ENCODE data around the gene ISYNA1.

Gene ISYNA1

GRCh38 chr19:18477042-18477779 lies 39.3 kb upstream of the ISYNA1 start:
- no peak overlapping the region for H3K27ac ChIP-seq (ENCODE audit: low read depth in 2 of 2, low read length in 2 of 2)
- H3K36me3 ChIP-seq (ENCODE audit: control insufficient read depth in 2 of 2, insufficient read depth in 2 of 2, low read length in 2 of 2), result peaks cover 4 to 5% of the 10 kb centered on the region in 2 donors
- no peaks in the 10 kb centered on the region for H3K9me3 ChIP-seq (ENCODE audit: control insufficient read depth in 2 of 2, low read length in 2 of 2)
- no peak overlapping the region for H3K9ac ChIP-seq (ENCODE audit: low read depth in 1 of 2, low read length in 2 of 2)
- H3K4me1 ChIP-seq (ENCODE audit: control insufficient read depth in 2 of 2, insufficient read depth in 2 of 2, low read length in 2 of 2), result peaks cover 47 to 50% of the 10 kb centered on the region in 2 donors
- no peak overlapping the region for H3K4me3 ChIP-seq (ENCODE audit: low read length in 2 of 2)
- H3K27me3 ChIP-seq (ENCODE audit: control insufficient read depth in 2 of 2, insufficient read depth in 2 of 2, low read length in 2 of 2), result no peaks in the 10 kb centered on the region

GRCh38 chr19:18476507-18477041 lies 38.6 kb upstream of the ISYNA1 start:
- Histone ChIP-seq H3K27me3 (ENCODE audit: control insufficient read depth in 2 of 2, insufficient read depth in 2 of 2, low read length in 2 of 2) (no peaks in the 10 kb centered on the region), H3K36me3 (ENCODE audit: control insufficient read depth in 2 of 2, insufficient read depth in 2 of 2, low read length in 2 of 2) (peaks cover 4 to 6% of the 10 kb centered on the region in 2 donors), H3K9ac (ENCODE audit: low read depth in 1 of 2, low read length in 2 of 2) (no peak overlapping the region), H3K27ac (ENCODE audit: low read depth in 2 of 2, low read length in 2 of 2) (no peak overlapping the region), H3K4me3 (ENCODE audit: low read length in 2 of 2) (no peak overlapping the region), H3K9me3 (ENCODE audit: control insufficient read depth in 2 of 2, low read length in 2 of 2) (no peaks in the 10 kb centered on the region), H3K4me1 (ENCODE audit: control insufficient read depth in 2 of 2, insufficient read depth in 2 of 2, low read length in 2 of 2) (peaks cover 47 to 50% of the 10 kb centered on the region in 2 donors)

- no peak overlapping the region for H3K9ac ChIP-seq (ENCODE audit: low read depth in 1 of 2, low read length in 2 of 2)
- H3K27ac ChIP-seq (ENCODE audit: low read depth in 2 of 2, low read length in 2 of 2), result peak overlapping the region in 1 of 2 donors; percentile 9
- peaks cover 47 to 50% of the 10 kb centered on the region in 2 donors for H3K4me1 ChIP-seq (ENCODE audit: control insufficient read depth in 2 of 2, insufficient read depth in 2 of 2, low read length in 2 of 2)
- no peaks in the 10 kb centered on the region for H3K27me3 ChIP-seq (ENCODE audit: control insufficient read depth in 2 of 2, insufficient read depth in 2 of 2, low read length in 2 of 2)
- peaks cover 7 to 8% of the 10 kb centered on the region in 2 donors for H3K36me3 ChIP-seq (ENCODE audit: control insufficient read depth in 2 of 2, insufficient read depth in 2 of 2, low read length in 2 of 2)
- H3K9me3 ChIP-seq (ENCODE audit: control insufficient read depth in 2 of 2, low read length in 2 of 2), result no peaks in the 10 kb centered on the region
- no peak overlapping the region for H3K4me3 ChIP-seq (ENCODE audit: low read length in 2 of 2)
Observed at GRCh38 chr19:18475762-18476331, 37.9 kb upstream of the ISYNA1 start.

- Histone ChIP-seq H3K9me3 (ENCODE audit: control insufficient read depth in 2 of 2, low read length in 2 of 2) (no peaks in the 10 kb centered on the region), H3K9ac (ENCODE audit: low read depth in 1 of 2, low read length in 2 of 2) (no peak overlapping the region), H3K4me1 (ENCODE audit: control insufficient read depth in 2 of 2, insufficient read depth in 2 of 2, low read length in 2 of 2) (peaks cover 40 to 45% of the 10 kb centered on the region in 2 donors), H3K4me3 (ENCODE audit: low read length in 2 of 2) (no peak overlapping the region), H3K27me3 (ENCODE audit: control insufficient read depth in 2 of 2, insufficient read depth in 2 of 2, low read length in 2 of 2) (no peaks in the 10 kb centered on the region), H3K36me3 (ENCODE audit: control insufficient read depth in 2 of 2, insufficient read depth in 2 of 2, low read length in 2 of 2) (peaks cover 10 to 13% of the 10 kb centered on the region in 2 donors), H3K27ac (ENCODE audit: low read depth in 2 of 2, low read length in 2 of 2) (peak overlapping the region in 1 of 2 donors; percentile 43)
Observed at GRCh38 chr19:18475004-18475453, 37.1 kb upstream of the ISYNA1 start.

- H3K27me3 ChIP-seq (ENCODE audit: control insufficient read depth in 2 of 2, insufficient read depth in 2 of 2, low read length in 2 of 2), result no peaks in the 10 kb centered on the region
- H3K36me3 ChIP-seq (ENCODE audit: control insufficient read depth in 2 of 2, insufficient read depth in 2 of 2, low read length in 2 of 2), result peaks cover 10 to 13% of the 10 kb centered on the region in 2 donors
- peaks cover 37 to 41% of the 10 kb centered on the region in 2 donors for H3K4me1 ChIP-seq (ENCODE audit: control insufficient read depth in 2 of 2, insufficient read depth in 2 of 2, low read length in 2 of 2)
- H3K27ac ChIP-seq (ENCODE audit: low read depth in 2 of 2, low read length in 2 of 2), result peak overlapping the region in 1 of 2 donors; percentile 43
- H3K9me3 ChIP-seq (ENCODE audit: control insufficient read depth in 2 of 2, low read length in 2 of 2), result no peaks in the 10 kb centered on the region
- H3K4me3 ChIP-seq (ENCODE audit: low read length in 2 of 2), result no peak overlapping the region
- no peak overlapping the region for H3K9ac ChIP-seq (ENCODE audit: low read depth in 1 of 2, low read length in 2 of 2)
Observed at GRCh38 chr19:18474366-18474887, 36.5 kb upstream of the ISYNA1 start.

- Histone ChIP-seq H3K36me3 (ENCODE audit: control insufficient read depth in 2 of 2, insufficient read depth in 2 of 2, low read length in 2 of 2) (peaks cover 10 to 13% of the 10 kb centered on the region in 2 donors), H3K4me3 (ENCODE audit: low read length in 2 of 2) (no peak overlapping the region), H3K4me1 (ENCODE audit: control insufficient read depth in 2 of 2, insufficient read depth in 2 of 2, low read length in 2 of 2) (peaks cover 32 to 37% of the 10 kb centered on the region in 2 donors), H3K9me3 (ENCODE audit: control insufficient read depth in 2 of 2, low read length in 2 of 2) (no peaks in the 10 kb centered on the region), H3K27ac (ENCODE audit: low read depth in 2 of 2, low read length in 2 of 2) (peak overlapping the region; percentile 48 to 53), H3K9ac (ENCODE audit: low read depth in 1 of 2, low read length in 2 of 2) (no peak overlapping the region), H3K27me3 (ENCODE audit: control insufficient read depth in 2 of 2, insufficient read depth in 2 of 2, low read length in 2 of 2) (no peaks in the 10 kb centered on the region)
Observed at GRCh38 chr19:18473706-18474087, 35.8 kb upstream of the ISYNA1 start.

GRCh38 chr19:18473003-18473705 lies 35.2 kb upstream of the ISYNA1 start:
- Histone ChIP-seq H3K9me3 (ENCODE audit: control insufficient read depth in 2 of 2, low read length in 2 of 2) (no peaks in the 10 kb centered on the region), H3K4me1 (ENCODE audit: control insufficient read depth in 2 of 2, insufficient read depth in 2 of 2, low read length in 2 of 2) (peaks cover 30 to 35% of the 10 kb centered on the region in 2 donors), H3K27ac (ENCODE audit: low read depth in 2 of 2, low read length in 2 of 2) (peak overlapping the region; percentile 48 to 53), H3K36me3 (ENCODE audit: control insufficient read depth in 2 of 2, insufficient read depth in 2 of 2, low read length in 2 of 2) (peaks cover 10 to 13% of the 10 kb centered on the region in 2 donors), H3K27me3 (ENCODE audit: control insufficient read depth in 2 of 2, insufficient read depth in 2 of 2, low read length in 2 of 2) (no peaks in the 10 kb centered on the region), H3K4me3 (ENCODE audit: low read length in 2 of 2) (no peak overlapping the region), H3K9ac (ENCODE audit: low read depth in 1 of 2, low read length in 2 of 2) (no peak overlapping the region)

GRCh38 chr19:18470787-18471186 lies 32.9 kb upstream of the ISYNA1 start:
- H3K27ac ChIP-seq (ENCODE audit: low read depth in 2 of 2, low read length in 2 of 2), result no peak overlapping the region
- H3K36me3 ChIP-seq (ENCODE audit: control insufficient read depth in 2 of 2, insufficient read depth in 2 of 2, low read length in 2 of 2), result peaks cover 10 to 13% of the 10 kb centered on the region in 2 donors
- peaks cover 22 to 23% of the 10 kb centered on the region in 2 donors for H3K4me1 ChIP-seq (ENCODE audit: control insufficient read depth in 2 of 2, insufficient read depth in 2 of 2, low read length in 2 of 2)
- H3K9me3 ChIP-seq (ENCODE audit: control insufficient read depth in 2 of 2, low read length in 2 of 2), result no peaks in the 10 kb centered on the region
- H3K4me3 ChIP-seq (ENCODE audit: low read length in 2 of 2), result no peak overlapping the region
- H3K9ac ChIP-seq (ENCODE audit: low read depth in 1 of 2, low read length in 2 of 2), result no peak overlapping the region
- no peaks in the 10 kb centered on the region for H3K27me3 ChIP-seq (ENCODE audit: control insufficient read depth in 2 of 2, insufficient read depth in 2 of 2, low read length in 2 of 2)

GRCh38 chr19:18469069-18469846 lies 31.3 kb upstream of the ISYNA1 start:
- Histone ChIP-seq H3K9ac (ENCODE audit: low read depth in 1 of 2, low read length in 2 of 2) (no peak overlapping the region), H3K36me3 (ENCODE audit: control insufficient read depth in 2 of 2, insufficient read depth in 2 of 2, low read length in 2 of 2) (peaks cover 12 to 20% of the 10 kb centered on the region in 2 donors), H3K27me3 (ENCODE audit: control insufficient read depth in 2 of 2, insufficient read depth in 2 of 2, low read length in 2 of 2) (no peaks in the 10 kb centered on the region), H3K4me3 (ENCODE audit: low read length in 2 of 2) (no peak overlapping the region), H3K27ac (ENCODE audit: low read depth in 2 of 2, low read length in 2 of 2) (no peak overlapping the region), H3K4me1 (ENCODE audit: control insufficient read depth in 2 of 2, insufficient read depth in 2 of 2, low read length in 2 of 2) (peaks cover 22 to 25% of the 10 kb centered on the region in 2 donors), H3K9me3 (ENCODE audit: control insufficient read depth in 2 of 2, low read length in 2 of 2) (no peaks in the 10 kb centered on the region)
